CD4-positive, alpha-beta T cell (primary cell): ENCODE results near the gene TBC1D22A. TPM values are rescaled to one million over a fixed set of nuclear protein-coding genes. Genes with fewer than 3 reads are reported as not detected.

Experiments
- ATAC-seq: fragments of 200-7000 bp; cut with Tn5 transposase; one replicate; pipeline ENCODE4 v1.10.0; 2022; ENCODE audit warnings: mild to moderate bottlenecking; ENCODE audit not compliant: poor library complexity
- CTCF ChIA-PET: fragments of 350-600 bp; sonication (Branson Sonifier 250); formaldehyde crosslinking; loops from one replicate; lab custom pipeline; 2021; ENCODE audit warnings: antibody characterized with exemption, inconsistent platforms; lab: Charles Lee
- POLR2A ChIA-PET: fragments of 350-600 bp; sonication (Branson Sonifier 250); formaldehyde crosslinking; loops from one replicate; lab custom pipeline; 2021; ENCODE audit warnings: antibody characterized with exemption, inconsistent platforms; lab: Charles Lee
- DNase-seq, 14 experiments: peaks; one replicate each; pipeline ENCODE4 v3.0.0-alpha.2; 2013 to 2020; ENCODE audit warnings: mixed read lengths in 2 of 14
- H3K27ac ChIP-seq, 2 donors: one replicate each; pipeline versions ENCODE4 v1.5.1 to v1.7.0; 2013; ENCODE audit warnings: low read length in 2 of 2, low read depth in 1 of 2, mild to moderate bottlenecking in 1 of 2
- H3K27me3 ChIP-seq, 2 experiments: 1 replicate in 1 of 2; 2 replicates in 1 of 2; pipeline versions ENCODE4 v1.6.1 to v1.7.0; 2013; ENCODE audit warnings: low read length in 2 of 2, control low read depth in 1 of 2, mild to moderate bottlenecking in 1 of 2, moderate library complexity in 1 of 2; ENCODE audit not compliant: insufficient read depth in 2 of 2, control insufficient read depth in 1 of 2
- H3K36me3 ChIP-seq: one replicate; pipeline ENCODE4 v1.6.1; 2013; ENCODE audit warnings: low read length, control low read depth; ENCODE audit not compliant: insufficient read depth
- H3K4me1 ChIP-seq: one replicate; pipeline ENCODE4 v1.6.1; 2013; ENCODE audit warnings: low read length, control low read depth; ENCODE audit not compliant: insufficient read depth
- H3K4me3 ChIP-seq: one replicate; pipeline ENCODE4 v1.5.1; 2013; ENCODE audit warnings: mild to moderate bottlenecking, low read length, moderate library complexity
- H3K9me3 ChIP-seq, 2 experiments: 1 replicate in 1 of 2; 2 replicates in 1 of 2; pipeline versions ENCODE4 v1.6.1 to v1.7.0; 2013; ENCODE audit warnings: low read length in 2 of 2, mild to moderate bottlenecking in 2 of 2, control low read depth in 1 of 2, moderate library complexity in 1 of 2; ENCODE audit not compliant: control insufficient read depth in 1 of 2, insufficient read depth in 1 of 2
- H3K27ac Mint-ChIP-seq: one replicate; pipeline ENCODE4 v1.8.0; 2020; ENCODE audit warnings: mixed read lengths
- H3K27me3 Mint-ChIP-seq: one replicate; pipeline ENCODE4 v1.8.0; 2021; ENCODE audit warnings: mixed read lengths
- H3K36me3 Mint-ChIP-seq: one replicate; pipeline ENCODE4 v1.8.0; 2021; ENCODE audit warnings: low read depth, mixed read lengths
- H3K4me1 Mint-ChIP-seq: one replicate; pipeline ENCODE4 v1.8.0; 2021; ENCODE audit warnings: low read depth, mixed read lengths
- H3K4me3 Mint-ChIP-seq: one replicate; pipeline ENCODE4 v1.8.0; 2020; ENCODE audit warnings: mild to moderate bottlenecking, mixed read lengths
- H3K9me3 Mint-ChIP-seq: one replicate; pipeline ENCODE4 v1.8.0; 2020; ENCODE audit warnings: mixed read lengths
- intact Hi-C, 2 experiments: fragments of 100-400 bp; cut with DNase I in 1 of 2; cut with micrococcal nuclease in 1 of 2; formaldehyde crosslinking; loops; one replicate each; pipeline versions ENCODE4 v1.15.1 to v1.9.0; 2023 to 2025; cut with DNase I, micrococcal nuclease
- total RNA-seq, 174 experiments: library from RNA in 2 of 174; stranded (reverse) in 2 of 174; gene quantifications; one replicate each; pipeline ENCODE4 v1.2.3 and lab custom pipeline; 2021 to 2026
- TF ChIP-seq, protein P1 (sequence below): fragments of 200-600 bp; IDR thresholded peaks from one replicate; pipeline ENCODE4 v1.8.0; 2022; ENCODE audit warnings: antibody characterized with exemption, mild to moderate bottlenecking

The TBC1D22A gene
- total RNA-seq, 2 experiments from 2014 or later: 27.1 to 31.7 TPM

DNA sequence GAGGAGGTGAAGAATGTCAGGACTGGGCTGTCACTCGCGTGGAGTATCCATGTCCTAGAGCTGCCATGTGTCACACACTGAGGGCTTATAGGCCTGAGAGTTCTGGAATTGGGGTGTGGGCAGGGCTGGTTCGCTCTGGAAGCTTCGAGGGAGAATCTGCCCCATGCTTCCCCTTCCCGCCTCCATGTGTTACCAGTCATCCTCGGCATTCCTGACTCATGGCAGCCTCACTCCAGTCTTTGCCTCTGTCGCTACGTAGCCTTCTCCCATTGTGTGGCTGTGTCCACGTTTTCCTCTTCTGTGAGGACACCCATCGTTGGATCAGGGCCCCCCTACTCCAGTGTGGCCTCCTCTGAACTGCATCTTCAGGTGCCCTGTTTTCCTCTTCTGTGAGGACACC, 301.2 kb downstream of the TBC1D22A start:
- Mint-ChIP-seq H3K36me3 (peaks cover 40% of the 10 kb centered on the region), H3K27ac (no peak overlapping the region), H3K4me1 (peaks cover 22% of the 10 kb centered on the region), H3K9me3 (no peaks in the 10 kb centered on the region), H3K27me3 (no peaks in the 10 kb centered on the region), H3K4me3 (no peak overlapping the region)
- DNase-seq (no peak), ATAC-seq (no peak)
- Histone ChIP-seq H3K27ac (no peak overlapping the region), H3K9me3 (no peaks in the 10 kb centered on the region), H3K4me1 (peaks cover 11% of the 10 kb centered on the region), H3K4me3 (no peak overlapping the region), H3K27me3 (no peaks in the 10 kb centered on the region), H3K36me3 (peaks cover 13% of the 10 kb centered on the region)
- ChIA-PET CTCF (no interaction called here), POLR2A (no interaction called here)
- TF ChIP-seq, protein P1, sequence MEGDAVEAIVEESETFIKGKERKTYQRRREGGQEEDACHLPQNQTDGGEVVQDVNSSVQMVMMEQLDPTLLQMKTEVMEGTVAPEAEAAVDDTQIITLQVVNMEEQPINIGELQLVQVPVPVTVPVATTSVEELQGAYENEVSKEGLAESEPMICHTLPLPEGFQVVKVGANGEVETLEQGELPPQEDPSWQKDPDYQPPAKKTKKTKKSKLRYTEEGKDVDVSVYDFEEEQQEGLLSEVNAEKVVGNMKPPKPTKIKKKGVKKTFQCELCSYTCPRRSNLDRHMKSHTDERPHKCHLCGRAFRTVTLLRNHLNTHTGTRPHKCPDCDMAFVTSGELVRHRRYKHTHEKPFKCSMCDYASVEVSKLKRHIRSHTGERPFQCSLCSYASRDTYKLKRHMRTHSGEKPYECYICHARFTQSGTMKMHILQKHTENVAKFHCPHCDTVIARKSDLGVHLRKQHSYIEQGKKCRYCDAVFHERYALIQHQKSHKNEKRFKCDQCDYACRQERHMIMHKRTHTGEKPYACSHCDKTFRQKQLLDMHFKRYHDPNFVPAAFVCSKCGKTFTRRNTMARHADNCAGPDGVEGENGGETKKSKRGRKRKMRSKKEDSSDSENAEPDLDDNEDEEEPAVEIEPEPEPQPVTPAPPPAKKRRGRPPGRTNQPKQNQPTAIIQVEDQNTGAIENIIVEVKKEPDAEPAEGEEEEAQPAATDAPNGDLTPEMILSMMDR: no peak
- intact Hi-C loops: no loop called here

GRCh38 chr22:47064016-47064415, 301.6 kb downstream of the TBC1D22A start:
- Histone ChIP-seq H3K36me3 (peaks cover 13% of the 10 kb centered on the region), H3K9me3 (no peaks in the 10 kb centered on the region), H3K27ac (no peak overlapping the region), H3K4me1 (peaks cover 11% of the 10 kb centered on the region), H3K4me3 (no peak overlapping the region), H3K27me3 (no peaks in the 10 kb centered on the region)
- H3K36me3 Mint-ChIP-seq: peaks cover 42% of the 10 kb centered on the region
- no peak overlapping the region for H3K27ac Mint-ChIP-seq
- no peak for ATAC-seq
- no peaks in the 10 kb centered on the region for H3K27me3 Mint-ChIP-seq
- POLR2A ChIA-PET: no interaction called here
- H3K9me3 Mint-ChIP-seq: no peaks in the 10 kb centered on the region
- peak in 1 of 14 experiments; percentile 23 for DNase-seq
- peaks cover 24% of the 10 kb centered on the region for H3K4me1 Mint-ChIP-seq
- H3K4me3 Mint-ChIP-seq: no peak overlapping the region
- TF ChIP-seq, protein P1: no peak
- intact Hi-C loops: no loop called here
- CTCF ChIA-PET: no interaction called here

- H3K9me3 ChIP-seq: no peaks in the 10 kb centered on the region
- no peaks in the 10 kb centered on the region for H3K27me3 ChIP-seq
- Mint-ChIP-seq H3K27me3 (no peaks in the 10 kb centered on the region), H3K27ac (no peak overlapping the region), H3K4me3 (no peak overlapping the region), H3K4me1 (peaks cover 24% of the 10 kb centered on the region), H3K9me3 (no peaks in the 10 kb centered on the region), H3K36me3 (peaks cover 38% of the 10 kb centered on the region)
- TF ChIP-seq, protein P1: no peak
- H3K27ac ChIP-seq: no peak overlapping the region
- no peak overlapping the region for H3K4me3 ChIP-seq
- peaks cover 11% of the 10 kb centered on the region for H3K4me1 ChIP-seq
- peaks cover 13% of the 10 kb centered on the region for H3K36me3 ChIP-seq
- no peak for ATAC-seq
- peak in 1 of 14 experiments; percentile 8 for DNase-seq
- CTCF ChIA-PET: no interaction called here
- POLR2A ChIA-PET: no interaction called here
- intact Hi-C loops: no loop called here
These were observed 302.0 kb downstream of the TBC1D22A start for GRCh38 chr22:47064416-47064815.
